GM18870 (cell line): ENCODE results near the gene CAPN15.
A peak's percentile ranks its signal among the peaks of the same experiment; 100 is the strongest.
"Not testable (repeated sequence)": the region's sequence is repeated elsewhere in the genome, so short reads cannot be mapped to it uniquely, and the experiment has no call there.

Source experiments
- ATAC-seq: cut with Tn5 transposase; IDR thresholded peaks from one replicate; pipeline ENCODE4 v1.9.1; 2021; ENCODE audit warnings: moderate library complexity; ENCODE audit not compliant: unreplicated experiment

CAPN15 gene

DNA sequence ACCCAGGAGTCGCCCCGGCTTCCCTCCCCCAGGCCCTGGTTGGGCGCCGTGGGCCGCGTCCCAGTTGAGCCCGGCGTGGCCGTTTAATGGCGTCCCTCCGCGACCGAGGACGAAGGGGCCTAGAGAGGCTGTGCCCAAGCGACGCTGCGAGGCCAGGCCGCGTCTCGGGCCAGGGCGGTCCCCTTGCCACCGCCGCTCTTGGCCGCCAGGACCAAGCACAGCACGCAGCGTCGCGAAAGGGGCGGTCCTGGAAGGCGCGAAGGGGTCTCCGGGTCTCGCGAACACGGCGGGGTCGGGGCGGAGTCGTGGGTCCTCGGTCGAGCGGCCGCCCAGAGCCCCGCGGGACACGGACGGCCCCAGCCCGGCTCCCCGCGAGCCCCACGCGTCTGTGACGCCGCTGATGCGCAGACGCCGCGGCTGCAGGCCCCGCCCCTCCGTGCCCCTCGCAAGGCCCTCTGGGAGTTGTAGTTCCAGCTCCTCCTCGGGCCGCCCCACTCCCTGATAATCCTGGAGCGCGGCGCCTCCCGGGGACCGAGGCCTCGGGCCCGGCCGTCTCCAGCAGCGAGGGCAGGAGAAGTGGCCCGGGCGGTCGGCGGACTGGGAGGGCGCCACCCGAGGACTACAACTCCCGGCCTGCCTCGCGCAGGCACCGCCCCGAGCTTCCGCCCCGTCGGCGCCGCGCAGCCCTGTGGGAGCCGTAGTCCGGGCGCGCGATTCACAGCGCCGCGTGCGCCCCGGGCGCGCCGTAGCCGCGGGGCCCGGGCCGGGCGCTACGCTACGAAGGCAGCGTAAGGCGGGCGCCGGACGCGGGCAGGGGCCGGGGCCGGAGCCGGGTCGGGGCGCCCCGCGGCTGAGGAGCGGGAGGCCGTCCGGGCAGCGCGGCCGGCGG is at the start of gene CAPN15:
CAPN15 (plus strand) TSS at position 698 of the 889 bp plus-strand sequence. CDS start 19,127 bp downstream, outside the sequence.
- peak; percentile 64 for ATAC-seq

GRCh38 chr16:478287-478686 is 49.2 kb upstream of the CAPN15 start:
- not testable (repeated sequence) for ATAC-seq

DNA sequence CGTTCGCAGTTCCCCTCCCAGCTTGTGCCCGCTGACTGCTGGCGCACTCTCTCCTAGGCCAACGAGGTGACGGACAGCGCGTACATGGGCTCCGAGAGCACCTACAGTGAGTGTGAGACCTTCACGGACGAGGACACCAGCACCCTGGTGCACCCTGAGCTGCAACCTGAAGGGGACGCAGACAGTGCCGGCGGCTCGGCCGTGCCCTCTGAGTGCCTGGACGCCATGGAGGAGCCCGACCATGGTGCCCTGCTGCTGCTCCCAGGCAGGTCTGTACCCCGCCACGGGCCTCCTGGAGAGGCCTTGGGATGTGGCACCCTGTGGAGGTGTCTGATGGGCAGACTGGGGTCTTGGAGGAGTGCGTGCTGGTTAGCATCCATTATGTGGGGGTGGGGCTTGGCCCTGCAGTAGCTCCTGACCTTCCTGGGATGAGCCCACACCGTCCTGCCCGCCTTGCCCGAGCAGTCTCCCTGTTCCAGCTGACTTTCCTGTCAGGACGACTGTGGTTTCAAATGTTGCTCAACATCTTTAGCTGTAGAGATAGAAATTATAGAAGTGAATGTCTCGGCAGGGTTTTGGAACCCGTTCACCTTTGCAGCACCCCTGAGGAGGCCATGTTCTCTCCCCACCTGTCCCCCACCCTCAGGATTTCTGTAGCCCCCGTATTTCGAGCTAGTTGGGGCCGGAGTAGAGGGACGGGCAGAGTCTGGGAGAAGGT is 44.9 kb upstream of the CAPN15 start:
- no peak for ATAC-seq

- ATAC-seq, result no peak
These were observed 44.0 kb upstream of the CAPN15 start for GRCh38 chr16:483341-484075.

DNA sequence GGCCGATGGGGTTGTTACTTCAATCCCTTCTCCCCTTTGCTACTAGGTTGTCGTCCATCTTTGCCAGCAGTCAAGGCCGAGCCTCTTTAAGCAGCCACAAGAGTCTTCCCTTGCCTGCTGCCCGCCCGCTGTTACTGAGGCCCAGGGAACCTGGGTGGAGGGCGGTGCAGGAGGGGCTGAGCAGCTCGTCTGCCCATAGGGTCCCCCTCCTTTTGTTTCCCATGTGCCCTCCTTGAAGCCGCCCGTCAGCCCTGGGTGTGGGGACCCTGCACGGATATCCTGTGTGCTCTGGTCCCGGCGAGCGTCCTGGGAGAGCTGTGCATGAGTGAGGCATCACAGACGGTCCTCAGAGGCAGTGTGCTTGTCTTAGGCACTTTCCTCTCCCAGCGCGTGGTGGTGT is 37.9 kb upstream of the CAPN15 start:
- no peak for ATAC-seq

- ATAC-seq, result no peak
These were observed 36.7 kb upstream of the CAPN15 start for GRCh38 chr16:490768-491167.

GRCh38 chr16:491220-491919 is 36.1 kb upstream of the CAPN15 start:
- no peak for ATAC-seq

DNA sequence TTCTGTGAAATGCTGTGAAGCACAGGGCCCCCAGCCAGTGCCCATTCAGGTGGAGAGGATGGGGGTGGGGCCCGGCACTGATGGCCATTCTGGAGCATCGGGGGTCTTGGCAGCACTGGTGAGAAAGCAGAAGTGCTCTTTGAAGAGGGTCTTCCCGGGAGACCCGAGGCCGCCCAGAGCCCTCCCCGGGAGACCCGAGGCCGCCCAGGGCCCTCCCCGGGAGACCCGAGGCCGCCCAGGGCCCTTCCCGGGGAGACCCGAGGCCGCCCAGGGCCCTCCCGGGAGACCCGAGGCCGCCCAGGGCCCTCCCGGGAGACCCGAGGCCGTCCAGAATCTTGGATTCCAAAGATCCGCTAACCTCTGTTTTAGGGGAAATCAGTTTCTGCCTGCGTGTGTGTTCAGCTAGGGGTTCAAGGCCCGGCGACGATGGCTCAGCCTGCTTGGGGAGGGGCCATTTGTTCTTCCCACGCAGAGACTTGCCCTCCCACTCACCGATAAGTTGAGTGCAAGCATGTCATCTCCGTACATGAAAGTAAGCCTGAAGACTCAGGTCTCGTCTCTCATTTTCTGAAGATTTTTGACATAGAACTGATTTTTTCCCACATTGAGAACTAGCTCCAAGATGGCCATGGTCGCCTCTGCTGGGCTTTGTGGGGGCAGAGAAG is 35.2 kb upstream of the CAPN15 start:
- ATAC-seq, result no peak

DNA sequence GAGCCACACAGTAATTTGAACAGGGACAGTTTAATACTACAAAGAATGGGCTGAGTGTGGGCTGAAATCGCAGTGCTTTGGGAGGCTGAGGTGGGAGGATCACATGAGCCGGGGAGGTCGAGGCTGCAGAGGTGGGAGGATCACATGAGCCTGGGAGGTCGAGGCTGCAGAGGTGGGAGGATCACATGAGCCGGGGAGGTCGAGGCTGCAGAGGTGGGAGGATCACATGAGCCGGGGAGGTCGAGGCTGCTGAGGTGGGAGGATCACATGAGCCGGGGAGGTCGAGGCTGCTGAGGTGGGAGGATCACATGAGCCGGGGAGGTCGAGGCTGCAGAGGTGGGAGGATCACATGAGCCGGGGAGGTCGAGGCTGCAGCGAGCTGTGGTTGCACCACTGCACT is 32.8 kb upstream of the CAPN15 start:
- not testable (repeated sequence) for ATAC-seq

DNA sequence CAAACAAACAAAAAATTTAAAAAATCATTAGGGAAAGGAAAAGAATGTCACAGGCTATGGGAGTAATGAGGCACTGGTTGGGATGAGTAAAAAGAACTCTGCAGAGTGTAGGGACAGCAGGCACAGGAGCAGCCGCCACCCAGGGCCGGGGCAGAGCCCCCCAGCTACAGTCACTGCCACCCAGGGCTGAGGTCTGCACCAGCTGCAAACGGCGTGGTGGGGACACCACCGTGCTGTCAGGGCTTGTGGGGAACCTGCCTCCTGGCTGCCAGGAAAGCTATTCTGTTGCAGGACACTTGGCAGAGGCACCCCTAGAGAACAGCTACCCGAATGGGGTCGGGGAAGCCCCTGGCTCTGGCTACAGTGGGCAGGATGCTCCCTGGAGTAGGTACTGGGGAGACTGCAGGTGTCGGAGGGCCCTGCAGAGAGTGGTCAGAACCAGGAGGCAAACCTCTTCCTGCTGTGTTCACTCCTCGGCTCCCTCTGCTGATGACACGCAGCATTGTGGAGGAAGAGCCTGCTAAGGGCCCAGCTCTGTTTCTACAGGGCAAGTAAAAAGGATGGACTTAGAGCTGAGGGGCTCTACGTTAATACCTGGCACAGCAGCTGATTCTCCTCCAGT is 32.3 kb upstream of the CAPN15 start:
- ATAC-seq, result no peak

DNA sequence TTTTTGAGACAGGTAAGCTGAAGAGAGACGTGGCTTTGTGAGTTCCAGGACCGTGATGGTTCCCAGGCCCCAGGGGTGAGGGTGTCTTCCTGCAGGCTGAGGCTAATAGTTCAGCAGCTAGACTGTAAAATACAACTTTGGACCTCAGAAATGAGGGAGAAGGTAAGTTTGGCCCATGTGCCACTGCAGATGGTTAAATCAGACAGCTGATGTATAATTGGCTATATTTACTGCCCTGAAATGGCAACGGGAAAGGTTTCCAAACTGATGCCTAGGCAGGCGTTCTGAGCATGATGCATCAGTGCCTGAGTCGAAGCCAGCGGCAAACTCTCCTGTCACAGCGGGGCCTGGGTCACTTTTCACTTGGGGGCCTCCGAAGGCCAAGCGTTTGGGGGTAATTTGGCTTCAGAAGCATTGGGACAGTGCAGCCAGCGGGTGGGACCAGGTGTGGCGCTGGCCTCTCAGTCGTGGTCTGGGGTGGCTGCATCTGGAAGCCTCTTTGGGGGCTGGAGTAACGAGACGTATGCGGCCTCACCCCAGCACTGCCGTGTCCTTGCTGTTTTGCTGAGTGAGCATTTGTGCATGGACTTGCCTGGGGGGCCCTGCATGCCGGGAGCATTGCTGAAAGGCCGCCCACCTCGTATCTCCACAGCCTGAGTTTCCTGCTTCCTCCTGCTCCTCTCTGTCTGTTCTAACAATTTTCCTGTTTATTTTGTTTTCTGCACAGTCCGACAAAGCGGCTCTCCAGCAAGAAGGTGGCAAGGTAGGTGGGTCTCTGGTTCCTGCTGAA is 31.2 kb upstream of the CAPN15 start:
- ATAC-seq, result no peak

DNA sequence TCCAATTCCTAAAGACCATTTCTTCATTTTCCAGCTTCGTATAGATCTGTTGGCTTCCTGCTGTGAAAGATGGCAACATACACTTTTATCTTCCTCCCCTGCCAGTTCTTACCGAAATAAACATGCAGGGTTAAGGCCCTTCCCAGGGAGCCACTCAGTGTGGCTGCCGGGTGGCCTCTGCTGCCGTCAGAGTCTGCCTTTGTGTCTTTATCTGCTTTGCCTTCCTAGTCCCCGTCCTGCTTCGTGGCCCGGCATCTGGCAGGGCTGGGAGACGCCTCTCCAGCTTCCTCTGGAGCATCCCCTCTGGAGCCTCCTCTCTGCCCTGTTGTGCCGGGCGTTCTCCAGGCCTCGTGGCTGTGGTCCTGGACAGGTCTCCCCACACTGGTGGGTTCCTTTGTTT is 30.3 kb upstream of the CAPN15 start:
- ATAC-seq, result no peak

GRCh38 chr16:499924-500323 is 27.6 kb upstream of the CAPN15 start:
- no peak for ATAC-seq

GRCh38 chr16:500709-501108 is 26.8 kb upstream of the CAPN15 start:
- no peak for ATAC-seq

DNA sequence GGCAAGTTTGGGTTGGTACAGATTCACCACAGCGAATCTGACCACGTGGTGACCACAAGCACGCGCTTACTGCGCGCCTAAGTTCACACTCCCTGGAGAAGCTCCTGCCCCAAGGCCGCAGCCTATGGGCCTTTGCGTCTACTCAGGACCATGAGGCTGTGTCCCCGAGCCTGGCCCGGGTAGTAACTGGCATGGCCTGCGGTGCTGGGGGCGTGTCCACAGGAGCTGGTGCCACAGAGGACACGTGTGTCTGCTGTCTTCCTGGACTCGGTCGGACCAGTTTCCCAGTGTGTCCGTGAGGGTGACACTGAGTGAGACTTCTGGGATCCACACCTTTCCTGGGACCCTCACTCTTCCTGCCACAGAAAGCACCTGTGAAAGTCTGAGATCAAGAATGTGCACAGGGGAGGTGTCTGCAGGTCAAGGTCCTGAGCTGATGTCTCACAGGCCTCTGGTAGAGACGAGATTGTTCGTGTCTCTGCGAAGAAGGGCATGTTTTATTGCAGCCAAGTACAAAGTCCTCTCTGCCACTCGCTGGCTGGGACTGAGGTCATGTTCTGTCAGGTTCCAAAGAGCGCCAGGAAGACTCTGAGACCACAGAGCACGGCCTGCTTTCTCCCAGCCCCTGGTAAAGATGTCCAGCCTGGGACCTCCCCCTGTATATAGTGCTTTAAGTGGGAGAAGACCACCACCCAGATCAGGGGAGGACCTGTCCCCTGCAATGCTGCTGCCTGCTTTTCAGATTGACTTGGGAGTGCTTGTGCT is 25.2 kb upstream of the CAPN15 start:
- no peak for ATAC-seq

GRCh38 chr16:503150-504071 is 24.1 kb upstream of the CAPN15 start:
- no peak for ATAC-seq
